ENCODE data around the gene CFH. TPM values are rescaled to one million over a fixed set of nuclear protein-coding genes. Genes with fewer than 3 reads are reported as not detected.

Gene CFH
- total and polyA plus RNA-seq, 10 of the 15 experiments (the other 5 are each of a cell fraction or from before 2014, with no cell fraction given) = 0.46 TPM; not detected in 9

GRCh38 chr1:196690582-196690981, 38.7 kb downstream of the CFH start:
- no peaks in the 10 kb centered on the region for H3K36me3 ChIP-seq (ENCODE audit: control insufficient read depth in 2 of 2, insufficient read depth in 2 of 2, low read length in 1 of 2)
- POLR2A ChIA-PET = no interaction called here
- DNase-seq (ENCODE audit: low read depth, low spot score) (no peak), FAIRE-seq (no peak), ATAC-seq (no peak)
- no peak overlapping the region for H3K4me2 ChIP-seq (ENCODE audit: control insufficient read depth, insufficient read depth)
- no peak overlapping the region for H3K27ac ChIP-seq (ENCODE audit: control insufficient read depth, insufficient read depth)
- in situ Hi-C loops (cut with MboI) (no loop called here), intact Hi-C loops (cut with micrococcal nuclease; ENCODE audit: unreplicated experiment) (no loop called here)
- RAD21 ChIA-PET (ENCODE audit: unreplicated experiment) = no interaction called here
- no peaks in the 10 kb centered on the region for H3K27me3 ChIP-seq (replicated peaks in 1 of 2; ENCODE audit: control insufficient read depth in 2 of 2, insufficient read depth in 2 of 2, low read length in 1 of 2)
- WGBS (ENCODE audit: insufficient coverage, insufficient replicate concordance, low lambda C conversion rate, missing lambda C conversion rate) = 37% methylated on average over 5 of the region's 5 CpGs
- no peaks in the 10 kb centered on the region for H3K79me2 ChIP-seq (ENCODE audit: control insufficient read depth, insufficient read depth, low read length)
- CTCF ChIA-PET = no interaction called here
- SMC1A ChIA-PET (ENCODE audit: uncharacterized antibody, unreplicated experiment) = no interaction called here
- H3K9me3 ChIP-seq (replicated peaks; ENCODE audit: control insufficient read depth, insufficient read depth, low read length) = no peaks in the 10 kb centered on the region
- H3K9ac ChIP-seq (ENCODE audit: control insufficient read depth, insufficient read depth, low read length) = no peak overlapping the region
- H2AFZ ChIP-seq (ENCODE audit: control insufficient read depth, low read depth, low read length) = no peak overlapping the region
- no peaks in the 10 kb centered on the region for H4K20me1 ChIP-seq (ENCODE audit: control insufficient read depth, insufficient read depth)
- no TSS peak for BruUV-seq (replicated peaks)
- no peak overlapping the region for H3K4me3 ChIP-seq
- H3K4me1 ChIP-seq (ENCODE audit: control insufficient read depth, insufficient read depth, low read length) = no peaks in the 10 kb centered on the region
- TF ChIP-seq SKIL (IDR thresholded peaks at IDR 0.05; ENCODE audit: low read depth, poor library complexity, severe bottlenecking) (no peak), ZBTB11 (CRISPR knock-in tag; IDR thresholded peaks at IDR 0.05) (no peak), NFYB (IDR thresholded peaks at IDR 0.05; ENCODE audit: insufficient read depth, low read depth, low read length) (no peak), BACH1 (IDR thresholded peaks at IDR 0.05; ENCODE audit: borderline replicate concordance) (no peak), EED (IDR thresholded peaks at IDR 0.05; ENCODE audit: low read depth) (no peak), PBX3 (IDR thresholded peaks at IDR 0.05; ENCODE audit: insufficient replicate concordance, low read depth, low read length) (no peak), PML (IDR thresholded peaks at IDR 0.05; ENCODE audit: low read length) (no peak), CBX5 (IDR thresholded peaks at IDR 0.05; ENCODE audit: low read depth) (no peak), ZBTB4 (CRISPR knock-in tag; IDR thresholded peaks at IDR 0.05) (no peak), NFYA (IDR thresholded peaks at IDR 0.05; ENCODE audit: borderline replicate concordance, low read depth, low read length) (no peak), YBX1 (IDR thresholded peaks at IDR 0.05) (no peak), POLR2A (IDR thresholded peaks at IDR 0.05; ENCODE audit: low read depth, low read length) (no peak), RAD21 (IDR thresholded peaks at IDR 0.05; ENCODE audit: insufficient read depth, low read depth, low read length) (no peak)

All from GM12878 (cell line).